ENCODE data around the gene SSMEM1.
"Not testable (repeated sequence)": the region's sequence is repeated elsewhere in the genome, so short reads cannot be mapped to it uniquely, and the experiment has no call there.

GRCh38 chr7:130246491-130246890 is 38.8 kb downstream of the SSMEM1 start:
- TF ChIP-seq ZBTB21 (CRISPR knock-in tag; IDR thresholded peaks at IDR 0.05; ENCODE audit: borderline replicate concordance); NR1H2 (CRISPR knock-in tag; IDR thresholded peaks at IDR 0.05); ZNF416 (CRISPR knock-in tag; IDR thresholded peaks at IDR 0.05); SP1 (CRISPR knock-in tag; conservative IDR thresholded peaks at IDR 0.05); HMGXB4 (CRISPR knock-in tag; IDR thresholded peaks at IDR 0.05); CTCF (IDR thresholded peaks at IDR 0.05); ATF3 (CRISPR knock-in tag; conservative IDR thresholded peaks at IDR 0.05); SOX15 (CRISPR knock-in tag; IDR thresholded peaks at IDR 0.05); ATF2 (CRISPR knock-in tag; IDR thresholded peaks at IDR 0.05; ENCODE audit: borderline replicate concordance, low read depth); TEAD1 (CRISPR knock-in tag; IDR thresholded peaks at IDR 0.05); OVOL2 (CRISPR knock-in tag; IDR thresholded peaks at IDR 0.05; ENCODE audit: borderline replicate concordance): not testable (repeated sequence)

All from WTC11 (cell line).